Measurements from ENCODE around the gene GPHN.
"Not testable (repeated sequence)": the region's sequence is repeated elsewhere in the genome, so short reads cannot be mapped to it uniquely, and the experiment has no call there.

The GPHN gene

DNA sequence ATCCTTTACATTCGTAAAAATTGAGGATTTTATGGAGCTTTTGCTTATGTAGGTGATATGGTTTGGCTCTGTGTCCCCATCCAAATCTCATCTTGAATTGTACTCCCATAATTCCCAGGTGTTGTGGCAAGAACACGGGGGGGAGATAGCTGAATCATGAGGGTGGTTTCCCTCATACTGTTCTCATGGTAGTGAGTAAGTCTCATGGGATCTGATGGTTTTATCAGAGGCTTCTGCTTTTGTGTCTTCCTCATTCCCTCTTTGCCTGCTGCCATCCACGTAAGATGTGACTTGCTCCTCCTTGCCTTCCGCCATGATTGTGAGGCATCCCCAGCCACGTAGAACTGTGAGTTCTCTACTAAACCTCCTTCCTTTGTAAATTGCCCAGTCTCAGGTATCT lies 5.1 kb upstream of the GPHN start:
- DNase-seq = not testable (repeated sequence)

DNA sequence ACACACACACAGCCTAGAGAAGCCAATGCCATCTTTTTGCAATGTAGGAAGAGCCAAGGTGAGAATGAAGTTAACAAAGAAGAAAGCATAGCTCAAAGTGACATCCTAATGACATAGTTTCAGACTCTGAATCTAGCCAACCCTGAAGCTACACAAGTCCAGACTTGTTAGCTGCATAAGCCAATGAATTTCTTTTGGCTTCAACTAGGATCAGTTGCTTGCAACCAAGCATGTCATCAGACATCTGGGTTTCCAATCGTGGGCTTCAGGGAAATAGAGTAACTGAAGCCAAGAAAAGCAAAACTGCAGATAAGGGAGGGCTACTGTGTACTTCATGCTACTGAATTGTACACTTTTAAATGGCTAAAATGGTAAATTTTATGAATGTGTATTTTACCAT lies 4.4 kb upstream of the GPHN start:
- DNase-seq = no peak

DNA sequence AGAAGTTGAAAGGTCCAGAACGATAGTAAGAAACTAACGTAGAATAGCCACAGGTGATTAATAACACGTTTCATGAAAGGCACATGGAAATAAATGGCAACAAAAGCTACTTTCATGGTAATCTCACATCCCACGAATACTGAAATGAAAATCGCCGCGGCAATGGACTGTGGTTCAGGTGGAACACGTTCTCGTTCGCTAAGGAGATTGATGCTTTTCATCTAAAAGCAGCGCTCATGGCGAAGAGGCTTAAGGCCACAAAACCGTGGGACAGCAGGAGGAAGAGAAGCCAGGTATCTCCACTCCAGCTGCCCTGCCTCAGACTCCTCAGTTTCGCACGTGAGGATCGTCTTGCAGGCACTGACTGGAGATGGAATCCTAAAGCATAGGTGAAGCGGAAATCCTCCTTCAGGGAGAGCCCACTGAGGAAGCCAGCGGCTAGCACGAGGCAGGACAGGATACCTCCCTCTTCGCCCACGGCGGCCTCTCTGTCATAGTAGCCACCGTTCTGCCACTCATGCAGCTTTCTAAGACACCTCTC lies 696 bp upstream of the GPHN start:
- peak; percentile 82 for DNase-seq

DNA sequence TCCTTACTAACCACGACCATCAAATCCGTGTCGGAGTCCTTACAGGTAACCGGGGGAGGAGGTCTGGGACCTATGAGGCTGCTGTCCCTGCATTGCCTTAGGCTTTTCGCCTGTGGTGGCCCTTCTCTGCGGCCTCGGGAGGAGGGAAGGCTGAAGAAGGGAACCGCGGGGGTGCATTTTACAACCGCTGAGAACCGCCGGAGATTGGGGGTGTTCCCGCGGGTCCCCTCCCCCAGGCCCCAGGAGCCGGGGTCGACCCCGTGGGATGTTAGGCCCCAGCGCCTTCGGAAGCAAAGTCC lies 549 bp downstream of the GPHN start:
- DNase-seq = no peak

DNA sequence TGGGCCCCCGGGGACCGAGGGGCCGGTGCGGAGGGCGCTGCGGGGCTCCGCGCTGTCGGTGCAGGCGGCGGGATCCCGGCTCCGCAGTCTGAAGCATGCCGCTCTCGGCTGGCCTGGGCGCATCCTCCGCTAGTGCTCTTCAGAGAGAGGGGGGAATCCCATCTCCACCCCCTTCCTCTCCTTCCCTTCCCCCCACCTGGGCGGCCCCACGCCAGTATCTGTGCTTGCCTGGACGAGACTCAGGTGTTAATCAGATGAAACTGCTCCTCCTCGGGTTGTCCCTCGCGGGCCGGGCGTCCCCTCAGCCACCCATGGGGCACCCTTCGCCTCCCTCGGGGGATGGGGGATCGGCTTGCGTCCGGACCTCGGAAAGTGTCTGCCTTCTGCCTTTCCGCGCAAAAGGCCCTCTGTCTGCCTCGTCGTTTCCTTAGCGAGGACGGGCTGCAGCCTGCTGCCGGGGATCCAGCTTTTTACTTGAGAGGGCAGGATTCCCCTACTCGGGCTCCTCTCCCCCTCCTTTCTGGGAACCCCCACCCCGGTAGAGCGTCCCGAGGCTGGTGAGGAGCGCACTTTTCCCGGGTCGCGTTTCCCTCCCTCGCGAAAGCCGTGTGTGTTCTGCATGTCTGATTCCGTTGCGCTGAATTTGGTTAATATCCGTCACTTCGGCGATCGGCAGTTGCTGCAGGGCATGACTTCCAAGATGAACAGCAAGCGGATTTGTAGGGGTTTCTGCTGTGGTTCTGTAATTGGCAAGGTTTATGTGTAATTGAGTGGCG lies 1.1 kb downstream of the GPHN start:
- DNase-seq = peak; percentile 55

DNA sequence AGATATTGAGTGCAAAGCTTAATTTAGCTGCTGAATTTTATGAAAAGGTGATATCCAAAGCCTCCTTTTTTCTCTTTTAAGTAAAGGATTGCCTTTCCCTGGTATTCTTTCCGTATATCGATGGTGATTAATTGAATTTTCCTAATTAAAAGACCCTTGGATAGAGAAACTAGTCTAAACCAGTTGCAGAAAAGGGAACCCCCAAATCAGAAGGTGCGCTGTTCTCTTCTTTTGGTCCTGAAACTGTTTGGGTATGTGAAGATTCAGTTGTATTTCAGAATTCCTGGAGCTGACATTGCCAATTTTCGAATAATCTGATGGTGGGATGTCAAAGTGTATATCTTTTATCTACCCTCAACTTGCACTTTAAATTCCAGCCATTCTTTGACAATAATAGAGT lies 1.9 kb downstream of the GPHN start:
- no peak for DNase-seq

DNA sequence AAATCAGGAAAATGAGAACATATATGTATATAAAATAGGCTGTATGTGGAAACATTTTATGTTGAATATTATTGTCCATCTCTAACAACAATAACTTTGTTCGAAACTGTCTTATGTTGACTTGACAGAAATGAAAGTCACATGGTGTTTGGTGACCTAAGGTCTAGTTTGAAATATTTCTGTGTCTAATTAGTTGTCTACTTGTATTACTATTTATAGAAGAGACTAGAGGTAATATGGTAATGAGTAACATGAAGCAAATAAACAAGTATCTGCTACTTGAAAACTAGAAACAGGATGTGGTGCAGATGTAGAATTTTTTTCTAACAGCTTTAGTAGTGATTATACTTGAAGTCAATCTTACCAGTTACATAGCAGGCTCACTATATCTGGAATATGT lies 3.9 kb downstream of the GPHN start:
- DNase-seq = no peak

DNA sequence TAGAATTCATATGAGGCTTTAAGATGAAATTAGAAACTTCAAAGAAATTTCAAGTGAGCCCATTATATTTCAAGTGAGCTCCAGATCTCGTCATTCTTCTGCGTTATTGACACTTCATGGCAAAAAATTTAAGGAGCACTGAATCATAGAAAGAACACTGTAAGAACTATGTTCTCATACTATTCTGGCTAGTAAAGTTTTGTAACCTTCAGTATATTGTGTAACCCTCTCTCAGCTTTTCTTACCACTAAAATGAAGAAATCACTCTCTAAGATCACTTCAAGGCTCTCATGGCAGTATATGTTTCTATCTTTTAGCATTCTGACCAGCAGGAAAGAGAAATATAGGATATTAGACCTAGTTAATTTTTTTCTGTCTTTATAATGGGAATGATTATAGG lies 6.3 kb downstream of the GPHN start:
- DNase-seq = no peak

DNA sequence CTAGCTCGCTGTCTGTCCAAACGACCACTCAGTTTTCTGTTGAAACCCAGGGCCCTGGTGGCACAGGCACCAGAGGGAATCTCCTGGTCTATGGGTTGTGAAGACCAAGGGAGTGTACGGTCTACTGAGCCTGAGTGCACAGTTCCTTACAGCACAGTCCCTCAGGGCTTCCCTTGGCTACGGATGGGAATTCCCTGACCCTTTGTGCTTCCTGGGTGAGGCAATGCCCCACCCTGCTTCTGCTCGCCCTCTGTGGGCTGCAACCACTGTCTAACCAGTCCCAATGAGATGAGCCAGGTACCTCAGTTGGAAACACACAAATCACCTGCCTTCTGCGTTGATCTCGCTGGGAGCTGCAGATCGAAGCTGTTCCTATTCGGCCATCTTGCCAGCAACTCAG lies 22.6 kb downstream of the GPHN start:
- no peak for DNase-seq

DNA sequence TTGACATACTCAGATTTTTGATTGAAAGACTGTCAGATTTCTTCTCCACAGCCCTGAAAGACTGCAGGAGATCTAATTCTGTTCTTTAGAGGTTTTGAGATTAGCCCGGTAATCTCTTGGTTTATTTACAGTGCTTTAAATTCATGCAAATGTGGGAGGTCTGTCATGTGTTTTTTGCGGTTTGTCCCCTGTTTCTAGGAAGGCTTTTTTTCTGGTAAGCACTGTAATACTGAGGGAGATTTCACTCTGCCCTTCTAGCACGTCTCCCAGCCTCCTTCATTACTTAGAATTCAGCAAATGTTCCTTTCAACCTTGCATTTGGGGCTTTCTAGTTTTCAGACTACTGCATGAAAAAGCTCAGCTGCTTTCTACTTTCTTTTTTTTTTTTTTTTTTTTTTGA lies 31.1 kb downstream of the GPHN start:
- DNase-seq = no peak

DNA sequence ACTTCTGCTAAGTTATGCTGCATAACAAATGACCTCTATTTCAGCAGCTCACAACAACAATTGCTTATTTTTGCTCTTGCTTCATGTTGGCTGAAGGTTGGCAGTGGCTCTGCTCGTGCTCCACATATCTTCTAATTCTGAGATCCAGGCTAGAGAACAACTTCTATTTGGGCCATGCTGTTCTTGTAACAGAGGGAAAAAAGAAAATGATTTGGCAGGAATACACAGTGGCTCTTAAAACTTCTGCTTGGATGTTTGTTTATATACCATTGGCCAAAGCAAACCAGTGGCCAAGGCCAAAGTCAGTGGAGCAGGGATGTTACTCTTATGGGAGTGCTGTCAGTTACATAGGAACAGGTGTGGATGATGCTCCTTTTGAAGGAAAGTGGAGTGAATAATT lies 32.1 kb downstream of the GPHN start:
- DNase-seq = no peak

DNA sequence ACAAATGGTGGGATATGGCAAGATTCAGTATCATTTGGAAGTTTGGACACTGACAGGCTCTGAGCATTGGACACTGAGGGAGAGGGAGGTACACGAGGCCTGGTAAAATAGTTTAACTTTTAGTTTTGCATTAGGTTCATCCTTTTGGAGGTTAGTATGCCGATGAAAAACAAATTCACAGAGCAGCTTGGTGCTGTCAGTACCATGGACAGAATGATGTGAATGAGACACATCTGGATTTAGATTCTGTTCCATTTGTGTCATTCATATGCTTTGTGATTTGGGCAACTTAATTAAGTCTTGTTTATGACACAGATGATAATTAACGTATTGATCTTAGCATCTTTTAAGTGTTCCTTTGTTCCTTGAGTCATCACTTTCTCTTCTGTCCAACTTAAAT lies 33.7 kb downstream of the GPHN start:
- DNase-seq = no peak

DNA sequence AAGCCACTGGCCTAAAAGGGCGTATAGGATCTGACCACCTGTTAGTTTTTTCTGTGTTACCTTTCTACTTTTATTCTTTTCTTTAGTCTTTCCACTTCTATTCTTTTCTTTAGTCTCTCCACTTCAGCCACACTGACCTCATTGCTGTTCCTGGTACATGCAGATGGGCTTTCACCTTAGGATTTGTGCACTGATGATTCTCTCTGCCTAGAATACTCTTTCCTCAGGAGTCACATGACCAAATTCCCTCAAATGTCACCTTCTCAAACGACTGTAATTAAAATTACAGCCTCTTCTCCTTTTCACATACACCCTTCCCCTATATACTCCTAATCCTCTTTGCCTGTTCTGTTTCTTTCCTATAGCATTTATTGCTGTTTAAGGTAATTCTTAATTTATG lies 36.0 kb downstream of the GPHN start:
- DNase-seq = no peak

DNA sequence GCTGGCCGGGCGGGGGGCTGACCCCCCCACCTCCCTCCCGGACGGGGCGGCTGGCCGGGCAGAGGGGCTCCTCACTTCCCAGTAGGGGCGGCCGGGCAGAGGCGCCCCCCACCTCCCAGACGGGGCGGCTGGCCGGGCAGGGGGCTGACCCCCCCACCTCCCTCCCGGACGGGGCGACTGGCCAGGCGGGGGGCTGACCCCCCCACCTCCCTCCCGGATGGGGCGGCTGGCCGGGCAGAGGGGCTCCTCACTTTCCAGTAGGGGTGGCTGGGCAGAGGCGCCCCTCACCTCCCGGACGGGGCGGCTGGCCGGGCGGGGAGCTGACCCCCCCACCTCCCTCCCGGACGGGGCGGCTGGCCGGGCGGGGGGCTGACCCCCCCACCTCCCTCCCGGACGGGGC lies 37.2 kb downstream of the GPHN start:
- not testable (repeated sequence) for DNase-seq

DNA sequence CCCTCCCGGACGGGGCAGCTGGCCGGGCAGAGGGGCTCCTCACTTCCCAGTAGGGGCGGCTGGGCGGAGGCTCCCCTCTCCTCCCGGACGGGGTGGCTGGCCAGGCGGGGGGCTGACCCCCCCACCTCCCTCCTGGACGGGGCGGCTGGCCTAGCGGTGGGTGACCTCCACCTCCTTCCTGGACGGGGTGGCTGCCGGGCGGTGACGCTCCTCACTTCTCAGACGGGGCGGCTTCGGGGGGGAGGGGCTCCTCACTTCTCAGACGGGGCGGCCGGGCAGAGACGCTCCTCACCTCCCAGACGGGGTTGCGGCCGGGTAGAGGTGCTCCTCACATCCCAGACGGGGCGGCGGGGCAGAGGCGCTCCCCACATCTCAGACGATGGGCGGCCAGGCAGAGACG lies 37.8 kb downstream of the GPHN start:
- DNase-seq = not testable (repeated sequence)

DNA sequence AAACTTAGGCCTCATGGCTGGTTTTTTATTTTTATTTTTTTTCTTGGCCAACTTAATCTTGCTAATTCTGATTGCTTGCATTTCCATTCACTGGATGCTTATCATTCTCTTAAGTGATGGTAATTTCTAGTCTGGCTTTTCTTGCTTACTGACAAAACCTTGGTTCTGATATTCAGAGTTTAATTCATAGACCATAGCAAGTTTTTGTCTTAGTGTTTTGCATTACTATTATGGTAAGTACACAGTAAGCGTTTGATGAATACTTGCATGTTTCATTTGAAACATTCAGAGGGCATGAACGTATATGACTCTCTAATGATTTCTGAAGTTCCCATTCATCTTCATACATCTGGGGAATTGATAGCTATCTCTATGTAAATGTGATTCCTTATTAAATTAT lies 55.8 kb downstream of the GPHN start:
- DNase-seq = no peak

DNA sequence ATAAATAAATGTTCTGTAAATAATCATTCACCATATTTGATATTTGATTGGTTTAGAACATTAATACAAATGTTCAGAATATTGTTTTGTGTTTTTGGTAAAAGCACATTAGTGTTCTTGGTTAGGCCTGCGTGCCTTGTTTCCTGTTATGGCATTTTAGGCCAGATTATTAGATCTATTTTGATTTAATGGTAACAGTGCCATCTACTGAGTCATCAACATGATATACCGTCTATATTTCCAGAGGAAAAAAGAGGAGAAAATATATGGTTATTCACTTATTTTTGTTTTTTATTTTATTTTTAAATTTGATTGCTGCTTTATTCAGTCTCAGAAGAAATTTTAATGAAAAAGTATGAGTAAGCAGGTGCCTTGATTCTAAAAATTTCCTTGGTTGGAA lies 60.3 kb downstream of the GPHN start:
- DNase-seq = no peak

DNA sequence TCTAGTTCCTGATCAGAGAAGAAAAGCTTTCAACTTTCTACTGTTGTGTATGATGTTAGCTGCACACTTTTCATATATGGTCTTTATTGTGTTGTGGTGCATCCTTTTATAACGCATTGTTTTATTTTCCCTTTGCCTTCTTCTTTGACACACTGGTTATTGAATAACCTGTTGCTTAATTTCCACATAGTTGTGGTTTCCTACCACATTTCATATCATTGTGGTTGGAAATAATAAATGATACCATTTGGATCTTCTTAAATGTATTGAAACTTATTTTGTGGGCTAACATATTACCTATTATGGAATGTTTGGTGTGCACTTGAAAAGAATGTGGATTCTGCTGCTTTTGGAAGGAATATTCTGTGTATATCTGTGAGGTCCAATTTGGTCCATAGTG lies 64.9 kb downstream of the GPHN start:
- no peak for DNase-seq

DNA sequence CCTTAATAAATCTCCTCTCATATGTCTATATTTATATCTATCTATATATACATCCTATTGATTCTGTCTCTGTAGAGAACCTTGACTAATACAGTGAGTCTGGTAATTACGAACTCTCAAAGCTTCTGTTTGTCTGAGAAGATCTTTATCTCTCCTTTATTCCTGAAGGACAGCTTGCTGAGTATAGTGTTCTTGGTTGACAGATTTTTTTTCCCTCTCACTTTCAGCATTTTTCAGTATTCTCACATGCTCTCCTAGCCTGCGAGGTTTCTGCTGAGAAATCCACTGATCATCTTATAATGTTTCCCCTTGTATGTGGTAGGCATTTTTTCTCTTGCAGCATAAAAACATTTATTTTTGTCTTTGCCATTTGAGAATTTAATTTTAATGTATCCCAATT lies 67.1 kb downstream of the GPHN start:
- DNase-seq = no peak

DNA sequence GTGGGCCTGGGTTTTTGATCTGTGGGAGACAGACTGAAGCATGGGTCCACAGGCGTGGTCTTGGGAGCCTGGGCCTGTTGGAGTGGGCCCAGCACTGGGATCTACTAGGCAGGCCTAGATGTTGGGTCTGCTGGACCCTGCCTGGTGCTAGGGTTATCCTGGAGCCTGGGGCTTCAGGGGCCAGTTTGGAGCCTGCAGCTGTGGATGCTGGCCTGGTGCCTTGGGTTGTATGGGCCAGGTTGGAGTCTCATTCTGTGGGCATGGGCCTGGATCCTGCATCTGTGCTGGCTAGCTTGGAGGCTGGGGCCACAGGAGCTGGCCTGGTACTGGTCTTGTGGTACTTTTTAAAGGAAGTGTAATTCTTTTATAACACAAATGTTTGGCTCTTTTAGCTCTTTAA lies 68.0 kb downstream of the GPHN start:
- no peak for DNase-seq

DNA sequence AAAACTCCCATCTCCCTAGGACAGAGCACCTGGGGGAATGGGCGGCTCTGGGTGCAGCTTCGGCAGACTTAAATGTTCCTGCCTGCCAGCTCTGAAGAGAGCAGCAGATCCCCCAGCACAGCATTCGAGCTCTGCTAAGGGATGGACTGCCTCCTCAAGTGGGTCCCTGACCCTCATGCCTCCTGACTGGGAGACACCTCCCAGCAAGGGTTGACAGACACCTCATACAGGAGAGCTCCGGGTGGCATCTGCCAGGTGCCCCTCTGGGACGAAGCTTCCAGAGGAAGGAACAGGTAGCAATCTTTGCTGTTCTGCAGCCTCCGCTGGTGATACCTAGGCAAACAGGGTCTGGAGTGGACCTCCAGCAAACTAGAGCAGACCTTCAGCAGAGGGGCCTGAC lies 79.8 kb downstream of the GPHN start:
- not testable (repeated sequence) for DNase-seq

DNA sequence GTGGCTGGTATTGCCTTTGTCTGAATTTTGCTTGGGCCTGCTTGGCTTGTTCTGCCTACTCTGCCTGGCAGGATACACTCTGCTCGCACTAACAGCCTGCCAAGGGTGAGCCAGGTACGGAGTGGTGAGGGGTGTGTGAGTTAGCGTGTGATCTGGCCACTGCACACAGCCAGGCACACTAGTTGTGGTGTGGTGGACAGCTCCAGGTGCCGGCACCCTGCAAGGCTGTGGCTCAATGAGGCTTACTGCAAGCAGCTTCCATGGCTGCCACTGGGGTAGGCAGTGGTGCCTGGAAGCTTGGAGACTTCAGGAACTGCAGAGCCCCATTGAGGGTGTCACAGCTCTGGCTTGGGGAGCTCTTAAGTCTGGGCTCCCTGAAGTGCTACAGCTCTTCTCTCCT lies 87.4 kb downstream of the GPHN start:
- DNase-seq = no peak

DNA sequence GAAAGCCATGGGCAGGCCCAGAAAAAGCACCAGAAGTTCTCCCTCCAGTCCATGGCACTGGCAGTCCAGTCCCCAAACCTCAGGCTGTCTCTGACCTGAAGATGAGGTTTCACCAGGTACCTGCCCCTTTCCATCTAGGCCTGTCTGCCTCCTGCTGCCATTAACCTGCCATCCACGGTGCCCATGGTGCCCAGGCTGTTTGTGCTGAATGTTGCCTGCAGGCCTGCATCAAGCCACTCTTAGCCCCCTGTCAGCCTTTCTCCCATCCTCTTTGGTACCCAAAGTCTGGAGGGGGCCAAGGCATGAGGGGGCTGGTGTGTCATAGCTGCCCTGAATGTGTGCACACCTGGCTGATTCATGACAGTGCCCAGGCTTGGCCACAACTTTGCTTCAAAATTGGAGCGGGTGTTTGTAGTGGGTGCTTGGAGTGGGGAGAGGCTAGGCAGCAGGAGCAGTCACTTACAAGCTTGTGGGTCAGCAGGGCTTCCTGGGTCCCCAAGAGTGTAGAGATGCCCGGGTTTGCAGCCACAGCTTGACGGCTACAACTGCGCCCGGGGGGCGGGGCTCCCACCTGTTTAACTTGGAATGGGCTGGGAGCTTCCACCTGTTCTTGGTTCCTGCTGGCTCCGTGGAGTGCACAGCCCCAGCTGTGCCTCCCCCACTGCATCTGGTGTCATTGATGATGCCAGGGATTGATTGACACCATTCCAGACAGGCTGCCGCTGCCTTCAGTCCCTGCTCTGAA lies 88.5 kb downstream of the GPHN start:
- DNase-seq = no peak

DNA sequence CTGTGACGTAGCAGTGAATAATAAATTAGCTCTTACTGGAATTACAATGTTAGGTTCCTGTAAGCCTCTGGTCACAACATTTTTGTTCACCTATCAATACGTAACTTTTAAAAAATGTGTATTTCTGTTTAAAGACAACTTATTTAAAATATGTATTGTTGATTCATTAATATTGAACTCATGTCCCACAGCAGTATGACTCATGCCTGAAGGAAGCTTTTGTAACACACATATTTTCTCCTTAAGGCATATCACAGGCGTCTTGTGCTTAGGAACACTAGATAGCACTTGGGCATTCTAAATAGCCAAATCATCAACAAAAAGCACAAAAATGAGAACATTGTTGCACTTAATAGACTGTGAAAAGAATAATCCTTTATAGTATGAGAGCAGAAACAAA lies 92.5 kb downstream of the GPHN start:
- DNase-seq = no peak

Data from NCI-H2227 treated with DMSO at 0.1 percent for 48 hours (cell line).